HG02884 (cell line): Measurements from ENCODE around the gene NAB1.
"Not testable (repeated sequence)": the region's sequence is repeated elsewhere in the genome, so short reads cannot be mapped to it uniquely, and the experiment has no call there.

ENCODE experiments used
- ATAC-seq: cut with Tn5 transposase; IDR thresholded peaks from one replicate; pipeline ENCODE4 v1.9.1; 2021; ENCODE audit warnings: mild to moderate bottlenecking, moderate library complexity; ENCODE audit not compliant: unreplicated experiment

The NAB1 gene

GRCh38 chr2:190670182-190670946, 21.5 kb downstream of the NAB1 start:
- ATAC-seq: peak; percentile 36

- peak; percentile 36 for ATAC-seq
Measured at GRCh38 chr2:190674966-190675650, 26.2 kb downstream of the NAB1 start.

DNA sequence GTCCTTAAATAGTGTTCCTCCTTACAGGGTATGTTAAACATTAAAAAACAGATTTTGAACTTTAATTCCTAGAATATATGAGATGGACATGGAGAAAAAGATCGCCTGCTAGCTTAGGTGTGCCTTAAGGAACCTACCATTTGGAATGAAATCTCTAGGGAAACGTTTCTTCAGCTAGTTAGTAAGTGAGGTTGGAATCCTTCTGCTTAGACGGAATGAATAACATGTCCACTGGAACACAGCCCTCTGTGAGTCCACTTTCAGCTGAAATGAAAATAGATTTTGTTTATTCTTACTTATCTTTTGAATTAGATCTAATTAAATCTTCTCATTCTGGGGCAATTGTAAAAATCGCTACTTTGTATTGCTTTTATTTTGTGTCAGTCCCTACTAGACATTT, 28.4 kb downstream of the NAB1 start:
- no peak for ATAC-seq

DNA sequence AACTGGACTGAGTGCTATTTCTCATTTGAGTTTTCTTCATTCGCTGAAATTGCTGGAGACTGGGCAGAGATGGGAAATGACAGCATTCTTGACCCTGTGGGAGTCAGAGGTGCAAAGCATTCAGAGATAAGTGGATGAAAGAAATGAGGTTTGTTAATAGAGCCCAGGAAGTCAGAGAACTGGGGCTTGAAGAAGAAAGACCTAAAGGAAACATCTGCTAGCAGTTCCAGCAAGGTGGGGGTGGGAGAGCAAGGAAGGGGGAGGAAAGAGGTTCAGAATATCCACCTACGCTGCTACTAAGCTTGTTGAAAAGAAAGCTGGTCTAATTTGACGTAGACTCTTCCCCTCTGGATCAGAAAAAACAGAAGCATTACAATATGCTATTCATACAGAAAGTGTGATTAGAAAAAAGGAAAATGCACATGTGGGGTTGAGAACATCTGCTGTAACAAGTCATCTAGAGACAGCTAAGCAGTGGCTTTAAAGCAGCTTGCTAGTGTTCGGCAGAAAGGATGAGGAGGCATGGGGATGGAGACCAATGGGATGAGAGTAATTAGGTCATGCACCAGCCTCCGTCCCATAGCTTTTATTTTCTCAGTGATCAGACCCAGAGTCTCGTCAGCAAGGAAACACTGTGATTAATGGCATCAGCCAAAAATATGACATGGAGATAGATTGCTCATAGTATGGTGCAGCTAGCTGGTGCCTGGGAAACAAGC, 29.7 kb downstream of the NAB1 start:
- peak; percentile 64 for ATAC-seq

- ATAC-seq: no peak
Measured at GRCh38 chr2:190679391-190679790, 30.5 kb downstream of the NAB1 start.

DNA sequence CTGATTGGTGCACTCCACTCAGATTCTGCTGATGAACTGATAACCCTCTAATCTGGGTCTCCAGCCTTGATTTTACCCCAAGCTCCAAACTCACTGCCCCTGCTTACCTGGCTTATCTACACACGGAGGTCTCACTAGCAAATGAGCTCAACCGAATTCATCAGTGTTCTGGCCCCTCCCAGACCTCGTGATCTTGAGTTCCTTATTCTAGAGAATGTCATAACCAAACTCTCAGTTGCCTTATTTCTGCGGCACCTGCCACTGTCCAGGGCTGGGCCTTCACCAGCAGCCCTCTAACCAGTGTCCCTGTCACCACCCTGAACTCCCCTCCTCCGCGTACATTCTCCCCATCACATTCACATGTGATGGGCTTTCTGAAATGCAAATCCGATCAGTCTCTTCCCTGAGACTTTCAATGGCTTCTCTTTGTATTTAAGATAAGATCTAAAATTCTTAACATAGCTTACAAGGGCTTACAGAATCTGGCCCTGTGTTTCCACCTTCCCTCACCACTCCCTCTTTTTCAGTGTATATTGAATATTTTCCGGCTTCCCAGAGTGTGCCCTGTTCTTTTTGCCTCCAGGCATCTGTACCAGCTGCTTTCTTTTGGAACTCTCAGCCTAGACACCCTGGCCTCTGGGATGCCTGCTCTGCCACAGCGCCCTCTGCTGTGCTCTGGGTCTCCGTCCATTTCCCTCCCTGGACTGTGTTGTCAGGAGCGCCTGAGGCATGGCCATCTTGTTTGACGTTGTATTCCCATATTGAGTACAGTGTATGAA, 31.1 kb downstream of the NAB1 start:
- ATAC-seq: peak; percentile 45

DNA sequence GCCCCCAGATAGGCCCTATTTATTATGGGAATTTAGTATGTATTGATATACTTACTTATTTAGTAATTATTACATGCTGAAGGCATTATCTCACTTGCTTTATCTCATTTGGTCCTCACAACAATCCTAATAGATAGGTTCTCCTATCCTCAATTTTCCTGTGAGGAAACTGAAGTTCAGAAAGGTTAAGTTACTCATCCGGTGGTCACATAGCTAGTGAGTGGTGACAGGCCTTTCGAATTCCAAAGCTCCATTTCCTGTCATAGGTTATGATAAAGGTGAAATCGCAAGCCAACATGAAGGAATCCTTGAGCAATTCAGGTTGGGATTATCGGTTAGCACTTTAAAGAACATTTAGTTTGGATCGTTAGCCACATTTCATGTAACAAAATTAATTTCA, 33.3 kb downstream of the NAB1 start:
- ATAC-seq: no peak

DNA sequence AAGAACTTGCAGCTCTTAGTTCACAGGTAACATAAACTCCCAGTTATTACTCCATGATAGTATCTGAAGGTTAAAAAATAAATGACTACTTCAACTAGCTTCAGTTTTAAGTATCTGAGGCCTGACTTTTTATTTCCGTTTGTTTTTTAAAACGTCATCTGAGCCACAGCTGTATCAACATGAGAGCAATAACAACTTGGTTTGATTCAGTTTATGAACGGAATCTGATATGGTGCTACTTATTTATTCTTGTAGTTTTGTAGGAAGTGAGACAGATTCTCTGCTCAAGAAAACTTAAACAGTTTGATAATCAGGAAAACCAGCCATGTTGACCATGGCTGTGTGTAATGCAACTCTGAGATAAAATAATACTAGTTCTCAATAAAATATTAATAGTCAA, 34.9 kb downstream of the NAB1 start:
- no peak for ATAC-seq

GRCh38 chr2:190684931-190685330, 36.0 kb downstream of the NAB1 start:
- no peak for ATAC-seq

- no peak for ATAC-seq
Measured at GRCh38 chr2:190685333-190685732, 36.5 kb downstream of the NAB1 start.

DNA sequence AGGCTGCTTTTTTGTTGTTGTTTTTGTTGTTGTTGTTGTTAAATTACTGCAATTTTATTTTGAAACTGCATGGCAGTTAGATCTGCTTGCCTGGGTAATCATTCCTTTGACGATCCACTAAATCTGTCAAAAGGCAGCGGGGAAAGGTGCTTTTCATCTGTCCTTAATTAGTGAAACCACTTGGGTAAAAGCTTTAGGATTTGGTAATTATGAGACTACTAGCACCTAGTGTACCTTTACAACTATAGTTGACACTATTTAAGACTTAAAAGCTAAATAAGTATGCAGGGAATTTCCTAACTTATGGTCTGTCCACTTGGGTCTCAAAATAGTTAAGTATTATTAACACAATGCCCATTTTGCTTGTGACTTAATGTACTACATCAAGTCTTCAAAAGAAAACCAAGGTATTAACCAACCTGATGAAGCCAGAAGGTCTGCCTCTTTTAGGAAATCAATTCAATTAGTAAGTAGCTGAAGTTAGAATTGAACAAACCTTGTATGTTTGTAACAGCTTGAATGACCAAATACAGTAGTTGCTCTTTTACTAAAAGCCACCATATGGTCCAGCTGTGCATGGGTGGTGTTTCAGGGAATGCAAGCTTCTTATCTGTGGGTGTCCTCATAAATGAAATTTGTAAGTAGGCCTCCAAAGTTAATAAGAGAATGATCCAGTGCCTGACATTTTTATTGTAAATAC, 44.8 kb downstream of the NAB1 start:
- ATAC-seq: peak; percentile 88

GRCh38 chr2:190694479-190694878, 45.6 kb downstream of the NAB1 start:
- ATAC-seq: no peak

DNA sequence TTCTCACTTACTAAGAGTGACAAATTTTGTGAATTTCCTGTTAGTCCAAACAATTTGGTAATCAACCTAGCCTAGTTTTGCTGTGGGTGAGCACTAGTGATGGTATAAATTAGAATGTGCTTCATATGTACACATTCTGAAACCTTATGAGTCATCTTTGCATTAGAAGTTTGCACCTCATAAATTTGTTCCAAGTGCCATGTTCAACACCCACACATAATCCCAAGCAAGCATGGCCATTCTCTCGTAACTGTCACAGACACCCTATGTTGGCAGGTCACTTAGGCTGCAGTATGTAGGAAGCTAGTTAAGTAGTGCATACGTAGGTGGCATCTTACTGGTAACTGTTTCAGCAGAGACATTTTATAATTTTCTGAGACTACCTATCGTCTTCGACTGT, 46.9 kb downstream of the NAB1 start:
- no peak for ATAC-seq

DNA sequence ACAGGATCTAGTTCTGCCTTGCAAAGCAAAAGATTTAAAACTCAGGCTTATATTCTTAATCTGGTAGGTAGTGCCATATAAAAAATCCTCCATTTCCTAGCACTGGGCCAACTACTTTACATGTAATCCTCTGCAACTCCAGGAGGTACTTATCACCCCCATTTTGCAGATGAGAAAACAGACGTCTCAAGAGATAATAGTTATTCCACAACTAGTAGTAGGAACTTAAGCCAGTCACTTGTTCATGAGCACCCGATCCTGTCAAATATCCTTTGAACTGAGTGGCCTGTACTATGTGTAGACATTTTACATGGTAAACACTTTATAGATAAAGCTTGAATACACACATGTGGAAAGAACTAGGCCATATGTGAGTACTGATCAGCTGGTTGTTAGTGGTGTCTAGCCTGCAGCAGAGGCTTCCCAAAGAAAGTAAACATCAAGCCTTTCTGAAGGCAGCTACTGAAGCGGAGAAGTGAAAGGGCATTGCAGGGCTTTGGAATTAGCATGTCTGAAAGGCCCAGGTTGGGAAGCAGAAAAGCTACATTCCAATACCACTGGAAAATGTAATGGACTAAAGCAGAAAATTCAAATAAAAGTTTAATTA, 48.0 kb downstream of the NAB1 start:
- ATAC-seq: no peak

DNA sequence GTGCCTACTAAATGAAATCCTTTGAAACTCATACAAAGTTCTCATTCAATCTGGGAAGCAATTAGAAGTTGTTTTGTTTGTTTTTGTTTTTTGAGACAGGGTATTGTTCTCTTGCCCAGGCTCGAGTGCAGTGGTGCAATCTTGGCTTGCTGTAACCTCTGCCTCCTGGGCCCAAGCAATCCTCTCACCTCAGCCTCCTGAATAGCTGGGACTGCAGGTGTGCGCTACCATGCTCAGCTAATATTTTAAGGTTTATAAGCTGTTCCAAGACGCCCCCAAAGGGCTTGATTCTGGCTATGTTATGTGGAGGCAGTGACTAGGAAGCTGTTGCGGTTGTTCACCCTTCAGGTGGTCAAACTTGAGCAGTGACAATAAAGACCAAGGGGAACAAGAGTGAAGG, 48.5 kb downstream of the NAB1 start:
- ATAC-seq: no peak

- ATAC-seq: no peak
Measured at GRCh38 chr2:190698895-190699294, 50.0 kb downstream of the NAB1 start.

DNA sequence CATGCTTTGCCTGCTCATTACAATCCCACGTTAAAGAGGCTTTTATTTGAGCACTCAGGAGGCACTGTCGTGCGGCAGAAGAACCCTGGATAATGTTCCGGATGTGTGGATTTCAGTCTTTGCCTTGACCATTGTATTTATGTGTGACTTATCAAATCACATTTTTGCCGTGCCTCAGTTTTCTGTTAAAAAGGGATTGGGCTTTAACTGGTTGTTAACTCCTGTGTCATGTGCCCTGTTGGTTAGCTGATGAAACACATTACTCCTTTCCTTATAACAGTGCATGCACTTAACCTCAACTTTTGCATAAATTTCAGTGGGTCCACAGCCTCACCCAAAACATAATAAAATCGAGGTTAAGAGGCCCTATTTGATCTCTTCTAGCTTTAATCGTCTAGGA, 52.7 kb downstream of the NAB1 start:
- no peak for ATAC-seq

DNA sequence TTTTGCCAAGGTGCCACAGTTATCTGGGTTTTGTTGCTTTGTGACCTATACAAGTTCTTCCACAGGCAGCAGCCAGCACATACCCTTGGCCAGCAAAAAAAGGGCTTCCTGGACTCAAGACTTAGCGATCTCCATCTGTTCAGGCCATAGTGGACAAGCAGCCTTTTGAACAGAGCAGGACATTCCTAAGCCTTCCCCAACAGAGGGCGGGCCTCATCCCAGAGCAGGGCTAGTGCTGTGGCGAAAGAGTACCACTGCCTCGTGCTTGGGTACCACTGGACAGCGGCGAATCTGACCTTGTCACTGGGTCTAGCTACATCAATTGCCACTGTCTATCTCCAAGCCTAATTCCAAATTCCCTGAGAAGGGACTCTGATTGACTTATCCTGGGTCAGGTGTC, 56.4 kb downstream of the NAB1 start:
- ATAC-seq: no peak

- peak; percentile 74 for ATAC-seq
Measured at GRCh38 chr2:190707726-190708125, 58.8 kb downstream of the NAB1 start.

DNA sequence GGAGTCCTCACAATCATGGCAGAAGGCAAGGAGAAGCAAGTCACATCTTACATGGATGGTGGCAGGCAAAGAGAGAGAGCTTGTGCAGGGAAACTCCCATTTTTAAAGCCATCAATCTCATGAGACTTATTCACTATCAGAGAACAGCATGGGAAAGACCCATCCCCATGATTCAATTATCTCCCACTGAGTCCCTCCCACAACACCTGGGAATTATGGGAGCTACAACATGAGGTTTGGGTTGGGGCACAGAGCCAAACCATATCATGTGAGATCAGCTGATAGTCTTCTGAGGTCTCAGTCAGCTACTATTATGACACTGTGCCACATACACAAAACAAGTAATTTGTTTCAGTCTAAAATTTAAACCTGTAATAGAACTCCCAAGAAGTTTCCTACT, 59.8 kb downstream of the NAB1 start:
- not testable (repeated sequence) for ATAC-seq
